CMK (cell line): Measurements from ENCODE around the gene NUP85.
"Not testable (repeated sequence)": the region's sequence is repeated elsewhere in the genome, so short reads cannot be mapped to it uniquely, and the experiment has no call there.

Experiments
- DNase-seq: peaks from one replicate; pipeline ENCODE4 v3.0.0-alpha.2; 2010; ENCODE audit warnings: low read depth

NUP85 gene

DNA sequence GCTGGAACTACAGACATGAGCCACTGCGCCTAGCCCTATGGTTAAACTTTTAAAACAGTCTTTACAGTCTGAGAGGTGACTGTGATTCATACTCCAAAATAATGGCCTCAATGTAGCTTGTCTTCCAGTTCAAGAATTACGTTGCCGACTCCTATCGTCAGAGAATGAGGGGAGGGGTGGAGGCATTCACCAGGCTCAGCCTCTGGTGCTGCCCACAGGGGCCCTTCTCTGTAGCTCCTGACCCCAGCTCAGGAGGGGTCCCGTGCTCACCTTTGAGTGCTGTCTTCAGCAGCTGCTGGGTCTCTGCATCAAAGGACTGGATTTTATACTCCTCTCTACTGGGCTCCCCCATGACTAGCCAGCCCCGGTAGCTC, 64.4 kb downstream of the NUP85 start:
- no peak for DNase-seq

GRCh38 chr17:75270218-75270965, 64.9 kb downstream of the NUP85 start:
- no peak for DNase-seq

- DNase-seq, result no peak
These were observed 65.4 kb downstream of the NUP85 start, which contains the start of gene MIF4GD for GRCh38 chr17:75270966-75271232. Gene MIF4GD (minus strand): TSS chr17:75271231. CDS start chr17:75270195, 1,036 bp downstream.

DNA sequence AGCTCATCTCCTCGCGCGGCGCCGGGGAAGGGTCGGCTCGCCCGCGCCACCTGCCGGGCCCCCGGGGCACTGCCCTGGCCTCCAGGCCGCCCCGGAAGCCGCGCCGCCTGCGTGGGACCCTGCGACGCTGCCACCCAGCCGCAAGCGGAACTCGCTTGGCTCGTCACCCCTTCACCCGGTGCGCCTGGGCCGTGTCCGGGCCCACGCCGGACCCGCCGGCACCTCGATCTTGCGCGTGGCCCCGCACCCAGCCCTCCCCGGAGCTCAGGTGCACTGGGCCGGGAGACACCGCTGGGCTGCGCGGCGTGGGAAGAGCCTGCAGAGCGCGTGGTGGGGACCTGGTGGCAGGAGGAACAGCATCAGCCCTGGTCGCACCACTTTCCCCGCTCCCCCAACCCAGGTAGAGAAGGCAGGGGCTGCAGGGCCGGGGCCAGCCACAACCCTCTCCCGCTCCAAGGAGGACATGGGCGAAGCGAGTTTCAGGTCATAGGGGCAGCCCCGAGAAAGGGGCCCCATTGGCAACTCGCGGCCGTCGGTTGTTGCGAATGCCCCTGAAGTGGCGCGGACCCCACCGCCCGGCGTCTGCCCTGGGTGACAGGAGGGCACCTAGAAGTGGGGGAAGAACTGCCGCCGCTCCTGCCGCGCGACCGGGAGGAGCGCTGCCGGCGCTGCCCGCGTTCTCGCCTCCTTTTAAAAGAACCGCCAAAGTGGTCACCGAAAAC, 65.9 kb downstream of the NUP85 start:
- DNase-seq, result no peak

GRCh38 chr17:75271955-75272847, 66.7 kb downstream of the NUP85 start:
- DNase-seq, result no peak

DNA sequence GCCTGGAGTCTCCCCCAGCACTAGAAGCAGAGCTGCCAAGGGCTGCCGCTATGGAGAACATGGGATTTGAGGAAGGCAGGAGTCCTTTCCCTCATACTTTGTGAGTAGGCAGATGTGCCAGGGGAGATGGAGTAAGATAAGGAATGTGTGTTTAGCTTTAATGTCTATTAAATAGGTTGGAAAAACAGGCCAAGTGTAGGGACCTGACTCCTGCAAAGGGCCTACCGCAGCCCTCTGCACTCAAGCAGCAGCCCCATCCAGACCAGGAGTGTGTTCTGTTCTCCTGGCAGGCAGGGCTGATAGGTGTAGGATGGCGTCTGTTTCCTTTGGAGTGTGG, 67.3 kb downstream of the NUP85 start:
- DNase-seq, result no peak

- DNase-seq, result no peak
These were observed 68.7 kb downstream of the NUP85 start for GRCh38 chr17:75273977-75274708.

GRCh38 chr17:75277664-75278071, 72.2 kb downstream of the NUP85 start:
- no peak for DNase-seq

GRCh38 chr17:75280189-75280588, 74.7 kb downstream of the NUP85 start:
- not testable (repeated sequence) for DNase-seq

DNA sequence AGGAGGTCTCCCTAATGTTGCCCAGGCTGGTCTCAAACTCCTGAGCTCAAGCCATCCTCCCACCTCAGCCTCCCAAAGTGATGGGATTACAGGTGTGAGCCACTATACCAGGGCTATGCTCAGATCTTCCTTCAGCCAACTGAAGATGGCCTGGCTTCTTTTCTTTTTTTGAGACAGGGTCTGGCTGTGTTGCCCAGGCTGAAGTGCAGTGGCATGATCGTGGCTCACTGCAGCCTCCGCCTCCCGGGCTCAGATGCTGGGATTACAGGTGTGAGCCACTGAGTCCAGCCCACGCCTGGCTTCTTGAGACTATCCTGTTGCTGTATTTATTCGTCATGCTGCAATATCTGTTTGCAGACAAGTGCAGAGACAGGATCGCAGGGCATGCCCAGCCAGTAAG, 79.6 kb downstream of the NUP85 start:
- no peak for DNase-seq
